DMS153 (cell line): ENCODE results near the gene TAF3.

Source experiments
- DNase-seq: peaks from one replicate; lab custom pipeline; 2025; lab: John Stamatoyannopoulos, UW

The TAF3 gene

GRCh38 chr10:7813481-7813880 lies 4.8 kb upstream of the TAF3 start:
- no peak for DNase-seq

GRCh38 chr10:7817576-7817975 lies 729 bp upstream of the TAF3 start:
- no peak for DNase-seq

GRCh38 chr10:7817984-7818294 lies 366 bp upstream of the TAF3 start:
- DNase-seq, result no peak

GRCh38 chr10:7819121-7819460 lies 786 bp downstream of the TAF3 start:
- no peak for DNase-seq

- no peak for DNase-seq
These were observed 5.9 kb downstream of the TAF3 start for GRCh38 chr10:7824251-7824650.

GRCh38 chr10:7826971-7827370 lies 8.7 kb downstream of the TAF3 start:
- DNase-seq, result no peak

- DNase-seq, result no peak
These were observed 11.1 kb downstream of the TAF3 start for GRCh38 chr10:7829289-7829834.

- DNase-seq, result no peak
These were observed 13.8 kb downstream of the TAF3 start for GRCh38 chr10:7832060-7832459.

- no peak for DNase-seq
These were observed 14.9 kb downstream of the TAF3 start for GRCh38 chr10:7833210-7833609.

GRCh38 chr10:7834262-7834661 lies 16.0 kb downstream of the TAF3 start:
- no peak for DNase-seq

- no peak for DNase-seq
These were observed 18.3 kb downstream of the TAF3 start for GRCh38 chr10:7836571-7836970.

GRCh38 chr10:7846591-7846990 lies 28.3 kb downstream of the TAF3 start:
- no peak for DNase-seq

- no peak for DNase-seq
These were observed 35.0 kb downstream of the TAF3 start for GRCh38 chr10:7853226-7853842.

GRCh38 chr10:7853890-7854289 lies 35.6 kb downstream of the TAF3 start:
- no peak for DNase-seq

GRCh38 chr10:7855205-7855604 lies 36.9 kb downstream of the TAF3 start:
- DNase-seq, result no peak

- DNase-seq, result no peak
These were observed 38.4 kb downstream of the TAF3 start for GRCh38 chr10:7856678-7857077.

GRCh38 chr10:7857262-7857661 lies 39.0 kb downstream of the TAF3 start:
- DNase-seq, result no peak

- no peak for DNase-seq
These were observed 43.3 kb downstream of the TAF3 start for GRCh38 chr10:7861509-7862120.

GRCh38 chr10:7862121-7862514 lies 43.8 kb downstream of the TAF3 start:
- DNase-seq, result no peak

- no peak for DNase-seq
These were observed 47.9 kb downstream of the TAF3 start for GRCh38 chr10:7866176-7866575.

- DNase-seq, result no peak
These were observed 53.7 kb downstream of the TAF3 start for GRCh38 chr10:7872041-7872442.

- DNase-seq, result no peak
These were observed 56.6 kb downstream of the TAF3 start for GRCh38 chr10:7874864-7875263.

GRCh38 chr10:7876541-7877127 lies 58.3 kb downstream of the TAF3 start:
- no peak for DNase-seq

GRCh38 chr10:7881119-7881518 lies 62.8 kb downstream of the TAF3 start:
- DNase-seq, result no peak
